ENCODE measurements around the gene LRRC4C.

Gene LRRC4C

GRCh38 chr11:41113160-41113559 is 346.3 kb downstream of the LRRC4C start:
- H3K4me3 ChIP-seq (ENCODE audit: low read depth, low read length), result no peak overlapping the region
- no peak for TF ChIP-seq CTCF (IDR thresholded peaks at IDR 0.05; ENCODE audit: low read depth, low read length)

GRCh38 chr11:41110527-41110926 is 348.9 kb downstream of the LRRC4C start:
- no peak for TF ChIP-seq CTCF (IDR thresholded peaks at IDR 0.05; ENCODE audit: low read depth, low read length)
- H3K4me3 ChIP-seq (ENCODE audit: low read depth, low read length), result no peak overlapping the region

GRCh38 chr11:41102471-41102870 is 357.0 kb downstream of the LRRC4C start:
- no peak overlapping the region for H3K4me3 ChIP-seq (ENCODE audit: low read depth, low read length)
- TF ChIP-seq CTCF (IDR thresholded peaks at IDR 0.05; ENCODE audit: low read depth, low read length), result no peak

- H3K4me3 ChIP-seq (ENCODE audit: low read depth, low read length), result no peak overlapping the region
- TF ChIP-seq CTCF (IDR thresholded peaks at IDR 0.05; ENCODE audit: low read depth, low read length), result no peak
These were observed 359.8 kb downstream of the LRRC4C start for GRCh38 chr11:41099654-41100053.

GRCh38 chr11:41085123-41085522 is 374.3 kb downstream of the LRRC4C start:
- H3K4me3 ChIP-seq (ENCODE audit: low read depth, low read length), result no peak overlapping the region

GRCh38 chr11:41081756-41082285 is 377.6 kb downstream of the LRRC4C start:
- no peak for TF ChIP-seq CTCF (IDR thresholded peaks at IDR 0.05; ENCODE audit: low read depth, low read length)
- no peak overlapping the region for H3K4me3 ChIP-seq (ENCODE audit: low read depth, low read length)

More at GRCh38 chr11:41085123-41085522, 374.3 kb downstream of the LRRC4C start:
- TF ChIP-seq CTCF (IDR thresholded peaks at IDR 0.05; ENCODE audit: low read depth, low read length), result no peak

- TF ChIP-seq CTCF (IDR thresholded peaks at IDR 0.05; ENCODE audit: low read depth, low read length), result no peak
- no peak overlapping the region for H3K4me3 ChIP-seq (ENCODE audit: low read depth, low read length)
These were observed 385.1 kb downstream of the LRRC4C start for GRCh38 chr11:41074318-41074717.

Measured in WI38 (cell line).